Mesothelial cell of epicardium (in vitro differentiated cells): ENCODE results near the gene HEPHL1. TPM values are rescaled to one million over a fixed set of nuclear protein-coding genes. Genes with fewer than 3 reads are reported as not detected.
A peak's percentile ranks its signal among the peaks of the same experiment; 100 is the strongest.

Experiments used
- DNase-seq, 2 experiments: peaks; one replicate each; pipeline ENCODE4 v3.0.0; 2021; ENCODE audit warnings: low spot score in 2 of 2; ENCODE audit not compliant: unreplicated experiment in 2 of 2
- H3K27ac Mint-ChIP-seq: 2 replicates; pipeline ENCODE4 v1.8.0; 2021; ENCODE audit warnings: mixed read lengths
- H3K27me3 Mint-ChIP-seq: 2 replicates; pipeline ENCODE4 v1.8.0; 2021; ENCODE audit warnings: low read depth, mixed read lengths
- H3K36me3 Mint-ChIP-seq: 2 replicates; pipeline ENCODE4 v1.8.0; 2021; ENCODE audit warnings: mixed read lengths
- H3K4me1 Mint-ChIP-seq: 2 replicates; pipeline ENCODE4 v1.8.0; 2021; ENCODE audit warnings: mixed read lengths
- H3K4me3 Mint-ChIP-seq: 2 replicates; pipeline ENCODE4 v1.8.0; 2021; ENCODE audit warnings: mild to moderate bottlenecking, moderate library complexity, mixed read lengths
- H3K9me3 Mint-ChIP-seq: 2 replicates; pipeline ENCODE4 v1.8.0; 2021; ENCODE audit warnings: mixed read lengths
- CTCF ChIP-seq: fragments of 200-600 bp; sonication (generic); IDR thresholded peaks from one replicate; pipeline ENCODE4 v1.5.0; 2021; ENCODE audit warnings: antibody characterized with exemption; ENCODE audit not compliant: unreplicated experiment
- total RNA-seq: library from RNA; stranded (reverse); gene quantifications from 3 replicates; pipeline ENCODE4 v1.2.1, GENCODE V29; 2021

The HEPHL1 gene
- total RNA-seq, 1 donor from 2014 or later: not detected

GRCh38 chr11:94062360-94062759 lies 41.2 kb downstream of the HEPHL1 start:
- Mint-ChIP-seq H3K4me3 (no peak overlapping the region), H3K4me1 (peaks cover 7% of the 10 kb centered on the region), H3K27me3 (peaks cover 19% of the 10 kb centered on the region), H3K36me3 (no peaks in the 10 kb centered on the region), H3K9me3 (peaks cover 3% of the 10 kb centered on the region), H3K27ac (no peak overlapping the region)
- DNase-seq: no peak
- no peak for TF ChIP-seq CTCF

DNA sequence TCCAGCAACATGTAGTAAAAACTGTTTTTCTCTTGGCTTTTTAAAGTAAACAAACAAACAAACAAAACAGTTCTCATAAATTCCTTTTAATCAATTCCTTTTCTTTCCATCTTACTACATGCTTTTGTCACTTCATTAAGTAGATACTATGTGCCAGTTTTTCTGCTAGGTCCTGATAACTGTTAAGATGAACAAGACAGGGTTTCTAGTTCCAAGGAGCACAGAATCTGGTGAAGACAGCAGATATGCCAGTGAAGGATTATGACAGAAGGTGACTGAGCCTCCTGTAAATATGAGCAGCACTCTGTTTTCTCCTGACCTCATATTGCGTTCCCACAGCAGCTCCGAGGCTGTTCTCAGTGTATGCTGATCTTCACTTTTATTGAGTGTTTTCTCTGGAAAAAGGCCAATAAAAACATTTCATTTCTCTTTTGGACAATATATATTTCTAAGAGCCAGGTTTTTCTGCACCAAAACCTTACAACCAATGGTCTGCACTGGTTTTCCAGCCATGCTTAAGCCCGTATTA lies 45.8 kb downstream of the HEPHL1 start:
- H3K4me1 Mint-ChIP-seq: peaks cover 8% of the 10 kb centered on the region
- no peak overlapping the region for H3K4me3 Mint-ChIP-seq
- H3K27me3 Mint-ChIP-seq: peaks cover 13% of the 10 kb centered on the region
- peak overlapping the region; percentile 40 for H3K27ac Mint-ChIP-seq
- DNase-seq: no peak
- no peaks in the 10 kb centered on the region for H3K36me3 Mint-ChIP-seq
- TF ChIP-seq CTCF: no peak
- peaks cover 4% of the 10 kb centered on the region for H3K9me3 Mint-ChIP-seq

GRCh38 chr11:94068764-94069163 lies 47.6 kb downstream of the HEPHL1 start:
- H3K27ac Mint-ChIP-seq: no peak overlapping the region
- no peak for DNase-seq
- peaks cover 4% of the 10 kb centered on the region for H3K9me3 Mint-ChIP-seq
- TF ChIP-seq CTCF: no peak
- H3K4me1 Mint-ChIP-seq: peaks cover 8% of the 10 kb centered on the region
- no peaks in the 10 kb centered on the region for H3K36me3 Mint-ChIP-seq
- no peak overlapping the region for H3K4me3 Mint-ChIP-seq
- peaks cover 9% of the 10 kb centered on the region for H3K27me3 Mint-ChIP-seq

- no peak for DNase-seq
- Mint-ChIP-seq H3K36me3 (no peaks in the 10 kb centered on the region), H3K4me1 (peaks cover 13% of the 10 kb centered on the region), H3K9me3 (peaks cover 14% of the 10 kb centered on the region), H3K27me3 (peaks cover 9% of the 10 kb centered on the region), H3K4me3 (no peak overlapping the region), H3K27ac (no peak overlapping the region)
- TF ChIP-seq CTCF: no peak
Measured at GRCh38 chr11:94077552-94078293, 56.6 kb downstream of the HEPHL1 start.

- no peaks in the 10 kb centered on the region for H3K36me3 Mint-ChIP-seq
- H3K27me3 Mint-ChIP-seq: peaks cover 29% of the 10 kb centered on the region
- no peaks in the 10 kb centered on the region for H3K4me1 Mint-ChIP-seq
- TF ChIP-seq CTCF: no peak
- peaks cover 14% of the 10 kb centered on the region for H3K9me3 Mint-ChIP-seq
- DNase-seq: no peak
- no peak overlapping the region for H3K27ac Mint-ChIP-seq
- no peak overlapping the region for H3K4me3 Mint-ChIP-seq
Measured at GRCh38 chr11:94084164-94084563, 63.0 kb downstream of the HEPHL1 start.
